Smooth muscle cell (in vitro differentiated cells): ENCODE measurements around the gene ADGRA1. TPM values are rescaled to one million over a fixed set of nuclear protein-coding genes. Genes with fewer than 3 reads are reported as not detected.

Experiments used
- DNase-seq: peaks from one replicate; lab custom pipeline; 2025; ENCODE audit not compliant: unreplicated experiment; lab: John Stamatoyannopoulos, UW
- H2AFZ ChIP-seq: fragments of 200-600 bp; sonication (generic); 2 replicates; pipeline ENCODE4 v1.6.0; 2016; ENCODE audit warnings: antibody characterized with exemption, low read depth, mild to moderate bottlenecking
- H3F3A ChIP-seq: fragments of 200-600 bp; sonication (generic); 2 replicates; pipeline ENCODE4 v1.6.0; 2017; ENCODE audit warnings: antibody characterized with exemption, low read depth
- H3K27ac ChIP-seq: fragments of 200-600 bp; sonication (generic); 2 replicates; pipeline ENCODE4 v1.5.1; 2016; ENCODE audit warnings: low read depth, mild to moderate bottlenecking
- H3K27me3 ChIP-seq: fragments of 200-600 bp; sonication (generic); 2 replicates; pipeline ENCODE4 v1.6.1; 2016; ENCODE audit warnings: low read depth, mild to moderate bottlenecking
- H3K36me3 ChIP-seq: fragments of 200-600 bp; sonication (generic); 2 replicates; pipeline ENCODE4 v1.5.1; 2016; ENCODE audit warnings: low read depth
- H3K4me1 ChIP-seq: fragments of 200-600 bp; sonication (generic); 2 replicates; pipeline ENCODE4 v1.5.1; 2016; ENCODE audit warnings: low read depth
- H3K4me2 ChIP-seq: fragments of 200-600 bp; sonication (generic); 2 replicates; pipeline ENCODE4 v1.6.0; 2016; ENCODE audit warnings: mild to moderate bottlenecking
- H3K4me3 ChIP-seq: fragments of 200-600 bp; sonication (generic); 2 replicates; pipeline ENCODE4 v1.5.1; 2016; ENCODE audit warnings: mild to moderate bottlenecking
- H3K79me2 ChIP-seq: fragments of 200-600 bp; sonication (generic); 2 replicates; pipeline ENCODE4 v1.6.0; 2016; ENCODE audit warnings: low read depth, mild to moderate bottlenecking
- H3K9ac ChIP-seq: fragments of 200-600 bp; sonication (generic); 2 replicates; pipeline ENCODE4 v1.6.0; 2016; ENCODE audit warnings: low read depth
- H3K9me3 ChIP-seq: fragments of 200-600 bp; sonication (generic); replicated peaks from 2 replicates; pipeline ENCODE4 v1.5.1; 2016; ENCODE audit warnings: low read depth
- H4K20me1 ChIP-seq: fragments of 200-600 bp; sonication (generic); 2 replicates; pipeline ENCODE4 v1.6.0; 2016; ENCODE audit warnings: low read depth
- WGBS: methylation state at CpG from one replicate; pipeline ENCODE4 v1.1.7; 2016; ENCODE audit warnings: low lambda C conversion rate; 5-methylcytosine and 5-hydroxymethylcytosine counted together
- polyA plus RNA-seq: library from polyadenylated mRNA; unstranded; fragments of >200 nt; fragmentation: Nextera tagmentation; extraction: Ambion mirVana; gene quantifications from 2 replicates; pipeline ENCODE4 v1.2.1, GENCODE V29; 2016
- total RNA-seq: library from RNA; depleted of rRNA; stranded (reverse); fragments of >200 nt; gene quantifications from 2 replicates; pipeline ENCODE4 v1.2.3, GENCODE V29; 2014
- TF ChIP-seq, protein P1 (sequence below): fragments of 200-600 bp; sonication (generic); IDR thresholded peaks from 2 replicates; pipeline ENCODE4 v1.5.1; 2017; ENCODE audit warnings: borderline replicate concordance, mild to moderate bottlenecking, antibody characterized with exemption; ENCODE audit not compliant: insufficient read depth, poor library complexity, severe bottlenecking

ADGRA1 gene
- total and polyA plus RNA-seq, 2 experiments from 2014 or later = not detected

DNA sequence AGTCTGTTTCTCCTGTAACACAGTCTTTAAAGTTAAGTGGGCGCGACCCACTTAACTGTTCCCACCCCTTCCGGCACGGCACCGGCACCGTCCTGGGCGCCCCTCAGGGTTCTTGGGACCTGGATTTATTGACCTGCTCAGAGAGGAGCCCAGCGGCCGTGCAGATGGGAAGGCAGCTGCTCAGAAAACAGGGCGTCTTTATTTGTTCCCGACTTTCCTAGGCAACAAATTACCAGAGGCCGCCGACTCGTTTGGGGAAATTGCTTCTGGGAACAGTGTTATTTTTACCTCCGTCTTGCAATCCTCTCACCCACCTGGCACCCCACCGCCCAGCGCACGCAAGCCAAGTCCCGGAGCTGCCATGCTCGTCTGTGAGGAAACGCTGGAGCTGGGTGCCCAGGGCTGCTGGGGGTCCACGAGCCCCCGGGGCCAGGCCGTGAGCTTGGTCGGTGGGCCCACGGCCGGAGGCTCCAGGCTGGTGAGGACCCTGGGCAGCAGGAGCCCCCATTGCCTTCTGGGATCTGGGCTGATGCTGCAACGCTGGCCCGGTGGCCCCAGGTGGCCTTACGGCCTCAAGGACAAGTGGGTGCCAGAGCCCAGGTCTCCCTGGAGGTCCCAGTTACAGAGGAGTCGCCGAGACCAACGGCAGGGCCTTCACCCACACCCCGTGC is 14.9 kb upstream of the ADGRA1 start:
- H3K27me3 ChIP-seq = no peaks in the 10 kb centered on the region
- no peak for DNase-seq
- no peaks in the 10 kb centered on the region for H3K79me2 ChIP-seq
- no peaks in the 10 kb centered on the region for H3K9me3 ChIP-seq
- H2AFZ ChIP-seq = no peak overlapping the region
- TF ChIP-seq, protein P1, sequence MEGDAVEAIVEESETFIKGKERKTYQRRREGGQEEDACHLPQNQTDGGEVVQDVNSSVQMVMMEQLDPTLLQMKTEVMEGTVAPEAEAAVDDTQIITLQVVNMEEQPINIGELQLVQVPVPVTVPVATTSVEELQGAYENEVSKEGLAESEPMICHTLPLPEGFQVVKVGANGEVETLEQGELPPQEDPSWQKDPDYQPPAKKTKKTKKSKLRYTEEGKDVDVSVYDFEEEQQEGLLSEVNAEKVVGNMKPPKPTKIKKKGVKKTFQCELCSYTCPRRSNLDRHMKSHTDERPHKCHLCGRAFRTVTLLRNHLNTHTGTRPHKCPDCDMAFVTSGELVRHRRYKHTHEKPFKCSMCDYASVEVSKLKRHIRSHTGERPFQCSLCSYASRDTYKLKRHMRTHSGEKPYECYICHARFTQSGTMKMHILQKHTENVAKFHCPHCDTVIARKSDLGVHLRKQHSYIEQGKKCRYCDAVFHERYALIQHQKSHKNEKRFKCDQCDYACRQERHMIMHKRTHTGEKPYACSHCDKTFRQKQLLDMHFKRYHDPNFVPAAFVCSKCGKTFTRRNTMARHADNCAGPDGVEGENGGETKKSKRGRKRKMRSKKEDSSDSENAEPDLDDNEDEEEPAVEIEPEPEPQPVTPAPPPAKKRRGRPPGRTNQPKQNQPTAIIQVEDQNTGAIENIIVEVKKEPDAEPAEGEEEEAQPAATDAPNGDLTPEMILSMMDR = no peak
- no peaks in the 10 kb centered on the region for H3F3A ChIP-seq
- 93% methylated on average over 34 of the region's 34 CpGs for WGBS
- no peak overlapping the region for H3K9ac ChIP-seq
- H3K36me3 ChIP-seq = no peaks in the 10 kb centered on the region
- no peak overlapping the region for H3K4me2 ChIP-seq
- no peaks in the 10 kb centered on the region for H4K20me1 ChIP-seq
- no peak overlapping the region for H3K27ac ChIP-seq
- H3K4me1 ChIP-seq = no peaks in the 10 kb centered on the region
- H3K4me3 ChIP-seq = no peak overlapping the region

DNA sequence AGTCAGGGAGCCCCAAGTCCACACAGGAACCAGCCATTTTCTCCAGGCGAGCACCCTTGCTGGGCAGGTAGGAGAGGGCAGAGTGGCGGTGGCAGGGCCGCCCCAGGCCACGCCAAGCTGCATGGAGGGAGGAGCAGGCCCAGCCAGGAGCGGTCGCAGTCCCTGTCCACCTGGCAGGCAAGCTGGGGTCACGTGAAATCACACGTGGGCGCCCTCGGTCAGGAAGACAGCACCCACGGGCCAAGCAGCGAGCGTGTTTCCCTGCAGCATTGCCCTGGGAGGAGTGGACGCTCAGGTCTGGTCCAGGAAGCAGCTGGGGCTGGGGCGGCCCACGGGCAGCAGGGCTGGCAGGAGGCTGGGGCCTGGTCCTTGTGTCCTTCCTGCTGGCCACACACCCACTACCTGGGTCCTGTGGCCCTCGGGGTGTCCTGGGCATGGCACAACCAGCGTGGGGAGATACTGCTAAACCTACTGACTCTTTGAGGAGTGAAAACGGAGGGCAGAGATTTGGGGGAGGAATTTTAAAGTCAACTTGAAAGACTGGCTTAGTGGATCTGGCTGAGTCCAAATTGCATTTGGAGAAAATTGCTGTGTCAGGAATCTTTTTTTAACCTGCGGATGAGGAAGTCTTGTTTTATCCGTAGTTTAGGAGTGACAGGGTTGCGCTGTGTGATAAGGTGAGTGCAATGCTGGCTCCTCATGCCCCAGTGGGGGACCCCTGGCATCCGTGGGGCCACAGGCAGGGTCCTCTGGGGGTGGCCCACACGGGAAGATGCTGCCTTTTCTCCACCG is 12.2 kb upstream of the ADGRA1 start:
- no peaks in the 10 kb centered on the region for H3F3A ChIP-seq
- WGBS = 91% methylated on average over 25 of the region's 25 CpGs
- no peaks in the 10 kb centered on the region for H3K36me3 ChIP-seq
- H3K9ac ChIP-seq = no peak overlapping the region
- H3K4me2 ChIP-seq = no peak overlapping the region
- no peak overlapping the region for H3K27ac ChIP-seq
- no peak overlapping the region for H3K4me3 ChIP-seq
- no peaks in the 10 kb centered on the region for H3K27me3 ChIP-seq
- no peaks in the 10 kb centered on the region for H3K9me3 ChIP-seq
- no peak for DNase-seq
- no peaks in the 10 kb centered on the region for H3K4me1 ChIP-seq
- no peaks in the 10 kb centered on the region for H4K20me1 ChIP-seq
- TF ChIP-seq, protein P1 = no peak
- H2AFZ ChIP-seq = no peak overlapping the region
- H3K79me2 ChIP-seq = no peaks in the 10 kb centered on the region

DNA sequence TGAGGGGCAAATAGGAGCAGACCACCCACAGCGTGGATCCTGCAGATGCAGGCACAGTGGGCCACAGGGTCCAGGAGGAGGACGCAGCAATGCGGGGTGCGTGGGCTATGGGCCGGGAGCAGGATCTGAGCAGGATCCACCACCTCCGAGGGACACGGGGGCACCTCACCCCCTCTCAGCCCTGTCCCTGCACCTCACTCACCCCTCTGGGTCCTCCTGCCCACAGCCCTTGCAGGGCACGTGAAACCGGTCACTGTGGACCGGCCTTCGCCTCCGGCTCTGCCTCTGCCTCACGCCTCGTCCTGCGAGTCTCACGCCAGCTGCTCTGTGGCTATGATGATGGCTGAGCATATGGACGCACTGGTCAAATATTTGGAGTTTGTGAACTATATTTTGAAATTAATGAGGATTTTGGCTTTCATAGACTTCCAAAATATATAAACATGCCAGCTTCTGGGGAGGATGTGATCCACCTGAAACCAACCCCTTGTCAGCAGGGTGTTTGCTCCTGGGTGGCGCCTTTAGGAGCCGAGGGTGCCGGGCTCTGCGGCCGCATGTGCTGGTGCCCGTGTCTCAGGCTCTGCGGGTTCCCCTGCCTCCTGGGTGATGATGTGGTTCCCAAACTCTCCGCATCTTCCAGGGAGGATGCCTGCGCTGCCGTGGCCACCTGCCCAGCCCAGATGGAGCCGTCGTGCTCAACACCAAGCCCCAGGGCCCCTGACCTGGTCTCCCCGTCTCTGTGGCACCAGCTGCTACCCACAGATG is 11.3 kb upstream of the ADGRA1 start:
- H3K27ac ChIP-seq = no peak overlapping the region
- H3K79me2 ChIP-seq = no peaks in the 10 kb centered on the region
- 94% methylated on average over 30 of the region's 30 CpGs for WGBS
- TF ChIP-seq, protein P1 = no peak
- H3K9ac ChIP-seq = no peak overlapping the region
- H4K20me1 ChIP-seq = no peaks in the 10 kb centered on the region
- H3K4me1 ChIP-seq = no peaks in the 10 kb centered on the region
- DNase-seq = no peak
- H3K4me3 ChIP-seq = no peak overlapping the region
- H3K4me2 ChIP-seq = no peak overlapping the region
- no peaks in the 10 kb centered on the region for H3K27me3 ChIP-seq
- no peaks in the 10 kb centered on the region for H3K9me3 ChIP-seq
- H3F3A ChIP-seq = no peaks in the 10 kb centered on the region
- no peaks in the 10 kb centered on the region for H3K36me3 ChIP-seq
- H2AFZ ChIP-seq = no peak overlapping the region
